GM21825 (cell line): ENCODE data around the gene STAC3.

Experiments used
- ATAC-seq: cut with Tn5 transposase; IDR thresholded peaks from one replicate; pipeline ENCODE4 v1.9.1; 2021; ENCODE audit warnings: mild to moderate bottlenecking, moderate library complexity; ENCODE audit not compliant: unreplicated experiment

The STAC3 gene

DNA sequence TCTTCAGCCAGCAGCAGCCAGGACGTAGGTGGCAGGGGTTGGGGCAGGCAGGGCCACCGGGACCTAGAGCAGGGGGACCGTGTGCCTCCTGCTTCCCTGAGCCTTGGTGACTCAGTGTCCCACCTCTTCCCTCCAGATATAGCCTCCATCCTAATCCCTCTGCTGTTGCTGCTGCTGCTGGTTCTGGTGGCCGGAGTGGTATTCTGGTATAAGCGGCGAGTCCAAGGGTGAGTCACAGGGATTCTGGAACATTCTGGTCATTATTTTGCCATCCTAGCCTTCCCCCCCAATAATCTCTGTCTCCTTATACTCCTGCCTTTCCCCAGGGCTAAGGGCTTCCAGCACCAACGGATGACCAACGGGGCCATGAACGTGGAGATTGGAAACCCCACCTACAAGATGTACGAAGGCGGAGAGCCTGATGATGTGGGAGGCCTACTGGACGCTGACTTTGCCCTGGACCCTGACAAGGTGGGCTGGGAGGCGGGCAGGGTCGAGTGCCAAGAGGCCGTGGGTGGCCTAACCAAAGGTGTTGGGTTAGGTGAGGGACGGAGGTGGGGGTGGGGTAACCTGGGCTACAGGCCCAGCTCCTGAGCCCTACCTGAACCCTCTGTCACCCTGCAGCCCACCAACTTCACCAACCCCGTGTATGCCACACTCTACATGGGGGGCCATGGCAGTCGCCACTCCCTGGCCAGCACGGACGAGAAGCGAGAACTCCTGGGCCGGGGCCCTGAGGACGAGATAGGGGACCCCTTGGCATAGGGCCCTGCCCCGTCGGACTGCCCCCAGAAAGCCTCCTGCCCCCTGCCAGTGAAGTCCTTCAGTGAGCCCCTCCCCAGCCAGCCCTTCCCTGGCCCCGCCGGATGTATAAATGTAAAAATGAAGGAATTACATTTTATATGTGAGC, 38.9 kb downstream of the STAC3 start:
- ATAC-seq = no peak

DNA sequence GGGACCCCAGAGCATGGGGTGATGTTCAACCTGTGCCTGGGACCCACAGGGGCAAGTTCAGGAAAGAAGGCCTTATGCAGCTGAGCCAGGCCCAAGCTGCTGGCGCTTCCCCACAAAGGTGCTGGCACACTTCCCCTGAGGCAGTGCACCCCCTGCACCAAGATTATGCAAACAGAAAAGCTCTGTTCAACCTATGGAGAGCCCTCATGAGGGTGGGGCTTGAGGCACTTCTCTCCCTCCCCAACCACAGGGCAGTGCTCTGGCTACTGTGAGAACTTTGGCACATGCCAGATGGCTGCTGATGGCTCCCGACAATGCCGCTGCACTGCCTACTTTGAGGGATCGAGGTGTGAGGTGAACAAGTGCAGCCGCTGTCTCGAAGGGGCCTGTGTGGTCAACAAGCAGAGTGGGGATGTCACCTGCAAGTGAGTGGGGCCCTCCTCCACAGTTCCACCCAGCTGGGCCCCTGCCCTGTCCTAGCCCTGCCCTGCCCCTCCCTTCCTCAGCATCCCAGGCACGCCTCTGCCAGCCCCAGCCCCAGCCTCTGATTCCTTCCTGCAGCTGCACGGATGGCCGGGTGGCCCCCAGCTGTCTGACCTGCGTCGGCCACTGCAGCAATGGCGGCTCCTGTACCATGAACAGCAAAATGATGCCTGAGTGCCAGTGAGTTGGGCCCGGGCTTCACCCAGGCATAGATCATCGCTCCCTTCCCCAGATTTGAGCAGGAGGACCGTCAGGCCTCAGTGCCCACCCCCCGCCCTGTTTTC, 39.9 kb downstream of the STAC3 start:
- no peak for ATAC-seq

DNA sequence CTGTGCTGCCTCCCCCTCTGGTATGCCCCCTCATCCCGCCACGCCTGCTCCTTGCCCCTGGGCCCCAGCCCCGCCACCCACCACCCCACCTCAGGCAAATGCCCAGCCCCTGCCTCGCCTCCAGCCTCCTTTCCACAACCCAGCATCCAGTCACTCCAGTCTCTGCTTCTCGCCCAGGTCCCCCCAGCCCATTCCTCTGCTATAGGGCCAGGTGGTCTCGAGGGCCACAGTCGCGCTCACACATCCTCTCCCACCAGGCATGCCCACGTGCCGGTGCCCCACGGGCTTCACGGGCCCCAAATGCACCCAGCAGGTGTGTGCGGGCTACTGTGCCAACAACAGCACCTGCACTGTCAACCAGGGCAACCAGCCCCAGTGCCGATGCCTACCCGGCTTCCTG, 40.5 kb downstream of the STAC3 start:
- no peak for ATAC-seq

DNA sequence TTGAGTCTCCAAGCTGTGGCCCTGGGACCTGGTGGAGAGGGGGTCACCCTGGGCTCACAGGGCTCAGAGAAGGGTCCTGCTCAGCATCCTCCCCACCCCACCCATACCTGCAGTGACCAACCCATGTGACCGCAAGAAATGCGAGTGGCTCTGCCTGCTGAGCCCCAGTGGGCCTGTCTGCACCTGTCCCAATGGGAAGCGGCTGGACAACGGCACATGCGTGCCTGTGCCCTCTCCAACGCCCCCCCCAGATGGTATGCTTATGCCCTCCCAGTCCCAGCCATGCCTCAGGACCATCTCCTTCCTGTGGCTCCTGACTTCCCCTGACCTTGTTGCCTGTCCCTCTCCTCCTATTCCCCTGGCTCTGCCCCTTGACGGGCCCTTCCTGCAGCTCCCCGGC, 41.1 kb downstream of the STAC3 start:
- no peak for ATAC-seq

DNA sequence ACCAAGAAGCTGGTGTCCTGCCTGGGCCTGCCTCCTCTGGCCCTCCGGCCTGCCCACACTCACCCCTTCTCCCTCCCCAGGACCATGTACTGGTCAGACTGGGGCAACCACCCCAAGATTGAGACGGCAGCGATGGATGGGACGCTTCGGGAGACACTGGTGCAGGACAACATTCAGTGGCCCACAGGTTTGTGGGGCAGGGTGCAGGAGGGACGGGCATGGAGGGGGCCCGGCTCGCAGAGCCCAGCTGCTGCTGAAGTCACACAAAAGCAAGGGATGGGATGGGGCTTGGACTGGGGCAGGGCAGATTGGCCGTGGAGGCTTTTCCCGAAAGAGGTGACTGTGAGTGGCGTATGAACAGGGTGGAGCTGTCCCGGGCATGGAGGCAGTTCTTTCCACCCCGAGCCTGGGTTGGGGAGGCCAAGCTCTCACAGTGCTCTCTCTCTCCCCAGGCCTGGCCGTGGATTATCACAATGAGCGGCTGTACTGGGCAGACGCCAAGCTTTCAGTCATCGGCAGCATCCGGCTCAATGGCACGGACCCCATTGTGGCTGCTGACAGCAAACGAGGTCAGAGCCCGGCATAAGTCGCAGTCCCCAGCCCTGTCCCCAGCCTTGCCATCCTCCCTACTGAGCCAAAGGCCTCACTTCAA, 42.2 kb downstream of the STAC3 start:
- ATAC-seq = no peak

DNA sequence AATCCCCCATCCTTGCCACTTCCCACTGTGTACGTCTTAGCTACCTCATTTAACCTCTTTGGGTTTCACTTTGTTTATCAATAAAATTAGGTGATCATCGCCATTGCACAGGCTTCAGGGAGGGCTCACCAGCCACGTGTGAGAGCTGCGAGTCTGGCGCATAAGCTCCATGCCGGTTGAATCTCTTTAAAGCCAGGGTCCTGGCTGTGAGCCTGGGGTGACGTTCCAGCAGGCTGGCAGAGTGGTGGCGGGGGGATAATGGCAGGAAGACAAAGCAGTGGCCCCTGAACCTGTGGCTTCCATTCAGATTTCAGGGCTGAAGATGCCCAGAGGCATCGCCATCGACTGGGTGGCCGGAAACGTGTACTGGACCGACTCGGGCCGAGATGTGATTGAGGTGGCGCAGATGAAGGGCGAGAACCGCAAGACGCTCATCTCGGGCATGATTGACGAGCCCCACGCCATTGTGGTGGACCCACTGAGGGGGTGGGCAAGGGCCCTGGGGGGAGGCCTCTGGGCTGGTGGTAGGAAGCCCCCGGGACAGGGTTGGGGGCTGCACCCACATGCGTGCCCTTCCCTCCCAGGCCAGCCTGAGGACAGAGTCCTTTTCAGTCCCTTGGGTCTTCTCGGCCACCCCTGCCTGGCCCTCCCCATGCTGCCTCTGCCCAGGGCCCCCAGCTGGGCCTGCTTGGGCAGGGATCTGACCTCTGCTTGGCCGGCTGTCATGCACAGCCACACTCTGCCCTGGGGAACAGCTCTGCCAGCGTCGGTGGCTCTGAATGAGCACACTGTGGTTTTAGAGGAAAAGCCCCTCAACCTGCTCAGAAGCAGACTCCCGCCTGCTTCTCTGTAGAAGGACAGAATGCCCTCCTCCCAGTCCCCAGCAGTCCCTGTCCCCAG, 43.0 kb downstream of the STAC3 start:
- ATAC-seq = no peak

DNA sequence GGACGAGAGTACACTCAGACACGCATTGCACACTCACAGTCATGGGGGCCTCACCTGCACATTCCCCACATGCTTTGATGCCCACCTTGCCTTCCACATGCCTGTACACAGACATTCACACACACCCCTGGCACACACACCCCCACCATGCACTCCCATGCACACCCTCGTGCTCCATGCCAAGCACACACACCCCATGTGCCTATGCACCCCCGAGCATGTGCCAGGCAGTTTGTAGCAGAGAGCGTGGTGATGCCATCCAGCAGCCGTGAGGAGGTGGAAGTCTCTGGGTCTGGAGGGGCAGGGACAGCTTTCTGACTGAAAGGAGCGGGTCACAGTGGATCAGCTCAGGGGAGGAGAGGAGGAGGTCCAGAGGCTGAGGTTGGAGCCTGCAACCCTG, 45.1 kb downstream of the STAC3 start:
- ATAC-seq = no peak

DNA sequence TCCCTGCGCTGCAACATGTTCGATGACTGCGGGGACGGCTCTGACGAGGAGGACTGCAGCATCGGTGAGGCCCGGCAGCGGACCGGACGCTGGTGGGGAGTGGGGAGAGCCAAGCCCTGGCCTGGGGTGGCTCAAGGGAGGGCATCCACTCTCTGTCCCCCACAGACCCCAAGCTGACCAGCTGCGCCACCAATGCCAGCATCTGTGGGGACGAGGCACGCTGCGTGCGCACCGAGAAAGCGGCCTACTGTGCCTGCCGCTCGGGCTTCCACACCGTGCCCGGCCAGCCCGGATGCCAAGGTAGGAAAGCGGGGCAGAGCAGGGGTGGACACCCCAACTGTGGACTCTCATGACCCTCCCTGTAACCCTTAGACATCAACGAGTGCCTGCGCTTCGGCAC, 45.8 kb downstream of the STAC3 start:
- no peak for ATAC-seq

DNA sequence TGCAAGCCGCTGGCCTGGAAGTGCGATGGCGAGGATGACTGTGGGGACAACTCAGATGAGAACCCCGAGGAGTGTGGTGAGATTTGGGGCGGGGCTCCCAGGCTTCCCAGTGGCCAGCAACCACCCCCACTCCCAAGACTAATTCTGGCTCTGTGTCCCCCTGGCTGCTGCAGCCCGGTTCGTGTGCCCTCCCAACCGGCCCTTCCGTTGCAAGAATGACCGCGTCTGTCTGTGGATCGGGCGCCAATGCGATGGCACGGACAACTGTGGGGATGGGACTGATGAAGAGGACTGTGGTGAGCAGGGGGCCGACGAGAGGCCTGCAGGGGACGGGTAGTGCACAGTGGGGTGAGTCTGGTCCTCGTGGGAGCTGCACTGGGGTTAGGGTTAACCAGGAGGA, 46.5 kb downstream of the STAC3 start:
- no peak for ATAC-seq

DNA sequence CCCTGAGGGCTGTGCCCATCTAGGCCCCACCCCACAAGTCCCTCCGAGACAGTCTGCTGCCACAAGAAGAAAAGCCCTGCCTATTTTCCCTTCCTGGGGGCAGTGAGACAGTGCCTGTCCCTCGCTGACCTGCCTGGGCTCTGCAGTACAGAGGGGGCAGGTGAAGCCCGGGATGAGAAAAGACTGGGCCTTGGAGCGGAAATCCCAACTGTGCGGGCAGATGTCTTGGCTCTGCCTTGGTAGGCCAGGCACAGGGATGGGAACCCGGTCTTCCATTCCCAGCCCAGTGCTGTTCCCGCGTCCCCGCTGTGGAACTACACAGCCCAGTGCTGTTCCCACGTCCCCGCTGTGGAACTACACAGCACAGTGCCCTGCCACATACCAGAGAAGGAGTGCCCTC, 47.2 kb downstream of the STAC3 start:
- no peak for ATAC-seq

DNA sequence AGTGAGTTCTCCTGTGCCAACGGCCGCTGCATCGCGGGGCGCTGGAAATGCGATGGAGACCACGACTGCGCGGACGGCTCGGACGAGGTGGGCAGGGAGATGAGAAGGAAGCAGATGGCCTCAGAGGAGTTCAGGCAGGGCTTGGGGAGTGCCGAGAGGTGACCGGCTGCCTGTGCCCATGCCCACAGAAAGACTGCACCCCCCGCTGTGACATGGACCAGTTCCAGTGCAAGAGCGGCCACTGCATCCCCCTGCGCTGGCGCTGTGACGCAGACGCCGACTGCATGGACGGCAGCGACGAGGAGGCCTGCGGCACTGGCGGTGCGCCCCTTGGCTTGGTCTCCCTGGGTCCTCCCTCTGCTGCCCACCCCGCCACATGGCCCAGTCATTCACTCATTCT, 47.8 kb downstream of the STAC3 start:
- ATAC-seq = no peak

DNA sequence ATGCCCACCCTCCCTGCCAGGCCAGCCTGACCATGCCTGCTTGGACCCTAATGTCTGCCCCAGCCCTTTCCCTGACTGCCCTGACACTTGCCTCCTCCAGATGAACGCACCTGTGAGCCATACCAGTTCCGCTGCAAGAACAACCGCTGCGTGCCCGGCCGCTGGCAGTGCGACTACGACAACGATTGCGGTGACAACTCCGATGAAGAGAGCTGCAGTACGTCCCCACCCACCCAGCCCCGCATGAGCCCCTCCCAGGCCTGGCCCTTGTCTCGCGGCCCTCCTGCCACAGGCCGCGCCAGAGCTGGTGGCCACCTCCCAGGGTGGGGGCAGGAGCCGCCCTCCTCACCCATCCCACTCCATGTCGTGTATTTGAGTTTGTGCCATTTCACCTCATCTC, 48.7 kb downstream of the STAC3 start:
- no peak for ATAC-seq

DNA sequence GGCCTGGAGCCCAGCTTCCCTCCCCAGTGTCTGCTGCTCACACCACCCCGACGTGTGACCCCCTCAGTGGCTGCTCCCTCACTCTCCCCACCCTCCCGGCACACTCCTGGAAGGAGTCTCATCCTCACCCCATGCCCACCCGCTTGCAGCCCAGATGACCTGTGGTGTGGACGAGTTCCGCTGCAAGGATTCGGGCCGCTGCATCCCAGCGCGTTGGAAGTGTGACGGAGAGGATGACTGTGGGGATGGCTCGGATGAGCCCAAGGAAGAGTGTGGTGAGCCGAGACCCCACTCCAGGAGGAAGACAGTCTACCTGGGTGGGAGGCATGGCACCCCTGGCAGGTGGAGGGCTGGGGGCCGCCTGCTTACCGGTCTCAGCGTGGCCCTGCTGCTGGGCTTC, 49.4 kb downstream of the STAC3 start:
- no peak for ATAC-seq

DNA sequence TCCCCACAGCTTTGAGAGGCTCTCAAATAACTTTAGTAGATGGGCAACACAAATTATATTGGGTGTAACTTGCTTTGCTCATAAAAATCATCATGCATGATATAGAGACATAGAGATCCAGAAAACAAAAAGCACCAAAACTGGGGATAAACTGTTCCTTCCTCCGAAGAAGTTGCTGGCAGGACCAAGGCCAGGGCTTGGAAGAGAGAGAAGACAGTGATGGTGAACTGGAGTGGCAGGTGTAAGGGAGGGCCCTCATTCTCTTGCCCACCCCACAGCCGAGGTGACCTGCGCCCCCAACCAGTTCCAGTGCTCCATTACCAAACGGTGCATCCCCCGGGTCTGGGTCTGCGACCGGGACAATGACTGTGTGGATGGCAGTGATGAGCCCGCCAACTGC, 49.8 kb downstream of the STAC3 start:
- no peak for ATAC-seq

DNA sequence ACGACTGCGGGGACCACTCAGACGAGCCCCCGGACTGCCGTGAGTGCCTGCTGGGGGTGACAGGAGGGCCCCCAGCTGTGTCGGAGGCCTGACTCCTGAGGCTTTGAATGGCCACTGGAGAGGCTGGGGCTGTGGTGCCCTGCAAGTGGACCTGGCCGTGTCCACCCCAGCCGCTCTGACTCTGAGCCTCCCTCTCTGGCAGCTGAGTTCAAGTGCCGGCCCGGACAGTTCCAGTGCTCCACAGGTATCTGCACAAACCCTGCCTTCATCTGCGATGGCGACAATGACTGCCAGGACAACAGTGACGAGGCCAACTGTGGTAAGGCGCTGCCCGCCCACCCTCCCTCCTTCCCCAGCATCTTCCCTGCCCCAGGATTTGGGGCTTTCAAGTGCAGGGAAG, 50.5 kb downstream of the STAC3 start:
- ATAC-seq = no peak

DNA sequence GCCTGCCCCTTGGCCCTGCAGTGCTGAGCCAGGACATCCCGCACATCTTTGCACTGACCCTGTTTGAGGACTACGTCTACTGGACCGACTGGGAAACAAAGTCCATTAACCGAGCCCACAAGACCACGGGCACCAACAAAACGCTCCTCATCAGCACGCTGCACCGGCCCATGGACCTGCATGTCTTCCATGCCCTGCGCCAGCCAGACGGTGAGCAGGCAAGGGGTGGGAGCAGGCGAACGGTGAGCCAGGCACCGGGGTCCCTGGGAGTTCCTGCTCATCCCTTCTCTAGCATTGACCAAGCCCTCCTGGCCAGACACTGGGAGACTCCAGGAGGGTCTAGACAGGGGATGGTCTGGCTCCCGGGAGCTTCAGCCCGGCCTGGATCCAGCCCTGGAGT, 51.8 kb downstream of the STAC3 start:
- ATAC-seq = no peak

DNA sequence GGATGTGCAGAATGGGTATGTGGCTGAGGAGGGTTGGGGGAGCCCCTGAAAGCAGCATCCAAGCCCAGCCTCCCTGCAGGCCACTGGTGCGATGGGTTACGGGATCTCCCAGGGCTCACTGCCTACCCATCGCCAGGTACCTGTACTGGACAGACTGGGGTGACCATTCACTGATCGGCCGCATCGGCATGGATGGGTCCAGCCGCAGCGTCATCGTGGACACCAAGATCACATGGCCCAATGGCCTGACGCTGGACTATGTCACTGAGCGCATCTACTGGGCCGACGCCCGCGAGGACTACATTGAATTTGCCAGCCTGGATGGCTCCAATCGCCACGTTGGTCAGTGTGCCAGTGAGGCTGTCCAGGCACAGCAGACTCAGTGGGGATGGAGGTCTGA, 52.7 kb downstream of the STAC3 start:
- ATAC-seq = no peak

DNA sequence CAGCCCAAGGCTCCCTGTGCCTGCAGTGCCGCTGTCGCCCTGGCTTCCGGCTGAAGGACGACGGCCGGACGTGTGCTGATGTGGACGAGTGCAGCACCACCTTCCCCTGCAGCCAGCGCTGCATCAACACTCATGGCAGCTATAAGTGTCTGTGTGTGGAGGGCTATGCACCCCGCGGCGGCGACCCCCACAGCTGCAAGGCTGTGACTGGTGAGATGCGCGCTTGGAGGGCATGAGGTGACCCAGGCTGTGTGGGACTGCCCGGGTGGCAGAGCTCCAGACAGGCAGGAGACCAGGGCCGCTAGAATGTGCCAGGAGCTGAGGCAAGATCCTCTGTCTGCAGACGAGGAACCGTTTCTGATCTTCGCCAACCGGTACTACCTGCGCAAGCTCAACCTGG, 54.0 kb downstream of the STAC3 start:
- no peak for ATAC-seq

DNA sequence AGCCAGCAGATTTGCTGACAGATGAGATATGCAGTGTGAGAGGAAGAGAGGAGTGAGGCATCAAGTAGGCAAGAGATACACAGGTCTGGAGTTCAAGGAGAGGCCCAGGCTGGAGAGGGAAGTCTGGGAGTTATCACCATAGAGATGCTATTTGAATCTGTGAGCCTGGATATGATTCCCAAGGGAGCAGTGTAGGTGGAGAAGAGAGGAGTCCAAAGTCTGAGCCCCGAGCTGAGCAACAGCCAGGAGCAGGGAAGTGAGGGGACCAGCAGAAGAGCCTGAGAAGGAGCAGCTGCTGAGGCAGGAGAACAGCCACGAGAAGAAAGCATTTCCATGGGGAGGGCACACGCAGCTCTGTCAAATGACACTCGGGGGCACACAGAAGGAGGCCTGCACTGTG, 54.5 kb downstream of the STAC3 start:
- ATAC-seq = no peak

DNA sequence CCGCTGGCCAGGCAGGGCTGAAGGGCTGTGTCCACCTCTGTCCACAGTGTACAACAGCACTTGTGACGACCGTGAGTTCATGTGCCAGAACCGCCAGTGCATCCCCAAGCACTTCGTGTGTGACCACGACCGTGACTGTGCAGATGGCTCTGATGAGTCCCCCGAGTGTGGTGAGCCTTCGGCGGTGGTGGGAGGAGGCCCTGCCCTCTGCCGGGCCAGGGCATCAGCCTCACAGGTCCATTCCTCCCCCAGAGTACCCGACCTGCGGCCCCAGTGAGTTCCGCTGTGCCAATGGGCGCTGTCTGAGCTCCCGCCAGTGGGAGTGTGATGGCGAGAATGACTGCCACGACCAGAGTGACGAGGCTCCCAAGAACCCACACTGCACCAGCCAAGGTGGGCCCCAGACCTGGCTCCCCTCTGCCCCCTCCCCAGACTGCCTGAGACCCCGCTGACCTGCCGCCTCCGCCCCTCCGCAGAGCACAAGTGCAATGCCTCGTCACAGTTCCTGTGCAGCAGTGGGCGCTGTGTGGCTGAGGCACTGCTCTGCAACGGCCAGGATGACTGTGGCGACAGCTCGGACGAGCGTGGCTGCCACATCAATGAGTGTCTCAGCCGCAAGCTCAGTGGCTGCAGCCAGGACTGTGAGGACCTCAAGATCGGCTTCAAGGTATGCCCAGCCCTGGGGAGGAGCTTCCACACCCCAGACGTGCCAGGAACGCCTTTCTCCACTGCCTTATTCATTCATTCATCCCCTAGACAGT, 55.2 kb downstream of the STAC3 start:
- ATAC-seq = no peak
